ENCODE data around the gene NOTCH4. TPM values are rescaled to one million over a fixed set of nuclear protein-coding genes. Genes with fewer than 3 reads are reported as not detected.

The NOTCH4 gene
- total and polyA plus RNA-seq, 2 of the 4 experiments (the other 2 are of a cell fraction) = 0.96 to 1.3 TPM

GRCh38 chr6:32198345-32198696 is 25.5 kb downstream of the NOTCH4 start:
- Histone ChIP-seq H2BK20ac (ENCODE audit: low read depth, low read length) (no peak overlapping the region), H3K9me1 (ENCODE audit: insufficient read depth, low read length) (peaks cover 16% of the 10 kb centered on the region), H2BK15ac (ENCODE audit: low read depth, low read length) (no peak overlapping the region), H3K9ac (ENCODE audit: low read depth, low read length) (no peak overlapping the region), H3K4me3 (ENCODE audit: insufficient read depth, low read depth, low read length) (no peak overlapping the region), H3K4me2 (ENCODE audit: low read depth, low read length) (no peak overlapping the region), H3K9me3 (ENCODE audit: control insufficient read depth, insufficient read depth, low read length) (no peaks in the 10 kb centered on the region), H3K23ac (ENCODE audit: low read depth, low read length) (no peak overlapping the region), H2BK120ac (ENCODE audit: low read depth, low read length) (no peak overlapping the region), H2AK5ac (ENCODE audit: low read depth, low read length) (no peak overlapping the region), H4K91ac (ENCODE audit: insufficient read depth, low read depth, low read length) (no peak overlapping the region), H3K14ac (replicated peaks; ENCODE audit: low read depth, low read length) (no peak overlapping the region), H3K4me1 (ENCODE audit: control insufficient read depth, insufficient read depth, low read length) (peaks cover 3% of the 10 kb centered on the region; the same call in 1 of the 2 replicates), H2AK9ac (replicated peaks; ENCODE audit: low read depth, low read length, poor library complexity) (no peak overlapping the region), H2BK5ac (ENCODE audit: low read depth, low read length, poor library complexity, severe bottlenecking) (no peak overlapping the region), H4K8ac (ENCODE audit: low read depth in 2 of 2, low read length in 2 of 2) (no peak overlapping the region), H3K18ac (ENCODE audit: low read depth, low read length) (no peak overlapping the region), H3K79me1 (ENCODE audit: low read depth in 1 of 2, low read length in 2 of 2) (peaks cover 6 to 18% of the 10 kb centered on the region in 2 experiments), H3K27ac (ENCODE audit: insufficient read depth, low read length) (no peak overlapping the region), H2AFZ (replicated peaks; ENCODE audit: low read length, poor library complexity) (no peak overlapping the region), H3K36me3 (ENCODE audit: control insufficient read depth, insufficient read depth, low read length) (no peaks in the 10 kb centered on the region), H3K27me3 (ENCODE audit: control insufficient read depth, insufficient read depth, low read length) (peaks cover 7% of the 10 kb centered on the region; the same call in 1 of the 2 replicates), H3K56ac (ENCODE audit: extremely low read depth, insufficient read depth, low read length) (no peak overlapping the region), H4K5ac (ENCODE audit: low read depth, low read length) (no peak overlapping the region), H4K20me1 (ENCODE audit: insufficient read depth, low read length) (no peaks in the 10 kb centered on the region), H3K4ac (ENCODE audit: low read depth, low read length) (no peak overlapping the region)
- CTCF ChIA-PET = no interaction called here
- POLR2A ChIA-PET (ENCODE audit: unreplicated experiment) = no interaction called here
- DNase-seq (no peak), ATAC-seq (ENCODE audit: low read depth) (no peak)
- WGBS, 2 experiments (ENCODE audit: extremely low coverage in 2 of 2, insufficient read length in 1 of 2) = no CpG with 5 or more reads among the region's 3 CpGs
- dilution Hi-C loops (cut with HindIII; ENCODE audit: low sequenced_read_pairs, unreplicated experiment) = no loop called here
- BruUV-seq (replicated peaks) = no TSS peak
- TF ChIP-seq, protein P1, sequence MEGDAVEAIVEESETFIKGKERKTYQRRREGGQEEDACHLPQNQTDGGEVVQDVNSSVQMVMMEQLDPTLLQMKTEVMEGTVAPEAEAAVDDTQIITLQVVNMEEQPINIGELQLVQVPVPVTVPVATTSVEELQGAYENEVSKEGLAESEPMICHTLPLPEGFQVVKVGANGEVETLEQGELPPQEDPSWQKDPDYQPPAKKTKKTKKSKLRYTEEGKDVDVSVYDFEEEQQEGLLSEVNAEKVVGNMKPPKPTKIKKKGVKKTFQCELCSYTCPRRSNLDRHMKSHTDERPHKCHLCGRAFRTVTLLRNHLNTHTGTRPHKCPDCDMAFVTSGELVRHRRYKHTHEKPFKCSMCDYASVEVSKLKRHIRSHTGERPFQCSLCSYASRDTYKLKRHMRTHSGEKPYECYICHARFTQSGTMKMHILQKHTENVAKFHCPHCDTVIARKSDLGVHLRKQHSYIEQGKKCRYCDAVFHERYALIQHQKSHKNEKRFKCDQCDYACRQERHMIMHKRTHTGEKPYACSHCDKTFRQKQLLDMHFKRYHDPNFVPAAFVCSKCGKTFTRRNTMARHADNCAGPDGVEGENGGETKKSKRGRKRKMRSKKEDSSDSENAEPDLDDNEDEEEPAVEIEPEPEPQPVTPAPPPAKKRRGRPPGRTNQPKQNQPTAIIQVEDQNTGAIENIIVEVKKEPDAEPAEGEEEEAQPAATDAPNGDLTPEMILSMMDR (conservative IDR thresholded peaks at IDR 0.05; ENCODE audit: low read depth, low read length) = no peak
- TF ChIP-seq MAFK (IDR thresholded peaks at IDR 0.05; ENCODE audit: low read depth, low read length) (no peak), RAD21 (IDR thresholded peaks at IDR 0.05; ENCODE audit: low read length) (no peak), USF2 (IDR thresholded peaks at IDR 0.05; ENCODE audit: low read depth, low read length) (no peak), BHLHE40 (IDR thresholded peaks at IDR 0.05; ENCODE audit: low read depth, low read length) (no peak), MXI1 (IDR thresholded peaks at IDR 0.05; ENCODE audit: borderline replicate concordance, low read depth, low read length) (no peak), NFE2L2 (IDR thresholded peaks at IDR 0.05; ENCODE audit: low read depth, low read length) (no peak), RFX5 (IDR thresholded peaks at IDR 0.05; ENCODE audit: low read depth, low read length) (no peak), RCOR1 (IDR thresholded peaks at IDR 0.05; ENCODE audit: insufficient replicate concordance, low read length) (no peak)
- TF ChIP-seq, protein P2, sequence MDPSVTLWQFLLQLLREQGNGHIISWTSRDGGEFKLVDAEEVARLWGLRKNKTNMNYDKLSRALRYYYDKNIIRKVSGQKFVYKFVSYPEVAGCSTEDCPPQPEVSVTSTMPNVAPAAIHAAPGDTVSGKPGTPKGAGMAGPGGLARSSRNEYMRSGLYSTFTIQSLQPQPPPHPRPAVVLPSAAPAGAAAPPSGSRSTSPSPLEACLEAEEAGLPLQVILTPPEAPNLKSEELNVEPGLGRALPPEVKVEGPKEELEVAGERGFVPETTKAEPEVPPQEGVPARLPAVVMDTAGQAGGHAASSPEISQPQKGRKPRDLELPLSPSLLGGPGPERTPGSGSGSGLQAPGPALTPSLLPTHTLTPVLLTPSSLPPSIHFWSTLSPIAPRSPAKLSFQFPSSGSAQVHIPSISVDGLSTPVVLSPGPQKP (IDR thresholded peaks at IDR 0.05; ENCODE audit: borderline replicate concordance, low read depth, low read length) = no peak
- intact Hi-C loops (cut with micrococcal nuclease) = loop anchor here (1.0 kb wide), 1 partner anchor 53 kb away; no protein-coding TSS in a partner anchor
- in situ Hi-C loops (cut with MboI; ENCODE audit: low sequenced_read_pairs) = loop anchor here (25.0 kb wide), 1 partner anchor 764 kb away; the partner anchor contains the start of genes BRD2 and HLA-DMA
